T47D (cell line): ENCODE results near the gene TMEM200C.

Experiments used
- DNase-seq, 2 experiments: peaks; one replicate each; pipeline versions ENCODE4 v3.0.0 to v3.0.0-alpha.2; 2011 to 2012; ENCODE audit warnings: low read depth in 1 of 2, low spot score in 1 of 2
- JUND ChIP-seq: IDR thresholded peaks from 2 replicates; pipeline ENCODE4 v1.6.1; 2012; ENCODE audit warnings: low read depth
- in situ Hi-C: cut with HindIII; loops from 2 replicates; pipeline ENCODE4 v1.10.0; 2016; ENCODE audit warnings: low sequenced_read_pairs, low pct_unique_long_range_greater_than_20kb

Gene TMEM200C

DNA sequence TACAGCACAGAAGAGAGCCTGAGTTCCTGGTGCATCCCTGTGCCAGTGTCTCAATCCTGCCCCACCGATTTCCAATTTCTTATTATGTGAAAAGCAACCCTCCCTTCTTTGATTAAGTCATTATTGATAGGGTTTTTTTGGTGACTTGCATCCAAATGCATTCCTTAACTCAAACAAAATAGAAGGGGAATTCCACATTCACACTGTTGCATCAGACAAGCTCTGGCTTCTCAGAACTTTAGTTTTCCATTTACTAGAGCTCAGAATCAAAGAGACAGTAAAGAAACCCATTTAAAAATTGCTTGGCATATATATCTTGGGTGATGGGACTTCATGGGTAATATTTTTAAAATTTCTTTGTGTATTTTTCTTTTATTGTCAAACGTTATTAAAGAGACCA, 13.8 kb upstream of the TMEM200C start:
- no peak for DNase-seq
- in situ Hi-C loops = no loop called here
- no peak for TF ChIP-seq JUND

DNA sequence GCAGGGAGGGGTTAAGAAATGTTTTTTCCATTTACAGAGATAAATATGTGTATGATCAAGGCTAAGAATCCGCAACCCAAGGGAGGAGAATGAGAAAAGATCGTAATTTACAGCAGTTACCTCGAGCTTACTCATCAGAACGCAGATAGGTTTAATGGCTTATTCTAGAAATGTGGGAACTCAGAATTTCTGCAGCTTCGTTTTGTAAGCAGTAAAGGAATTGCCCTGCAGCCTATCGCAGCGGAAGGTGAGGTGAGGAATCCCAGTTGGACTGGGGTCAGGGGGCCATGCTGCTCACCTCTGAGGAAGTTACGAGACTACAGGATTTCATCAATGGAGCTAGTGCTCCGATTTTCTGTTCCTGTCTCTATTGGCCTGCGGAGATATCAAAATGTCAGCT, 8.1 kb upstream of the TMEM200C start:
- TF ChIP-seq JUND = no peak
- in situ Hi-C loops = no loop called here
- no peak for DNase-seq

DNA sequence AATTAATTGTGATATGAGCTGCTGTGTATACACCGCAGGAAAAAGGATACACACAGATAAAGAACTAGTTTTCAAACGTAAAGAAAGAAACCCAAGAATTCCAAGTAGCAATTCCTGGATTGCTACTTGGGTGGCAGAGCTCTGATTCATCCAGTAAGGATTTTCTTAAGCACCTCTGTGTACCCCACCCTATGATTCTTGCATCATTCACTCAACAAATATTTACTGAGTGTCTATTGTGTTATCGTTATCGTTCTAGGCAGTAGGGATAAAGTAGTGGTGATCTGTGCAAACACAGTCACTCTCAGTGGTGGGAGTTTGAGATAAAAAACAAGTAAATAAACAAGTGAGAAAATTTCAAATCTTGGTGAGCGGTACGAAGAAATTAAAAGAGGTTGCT, 4.9 kb upstream of the TMEM200C start:
- no peak for DNase-seq
- TF ChIP-seq JUND = no peak
- in situ Hi-C loops = no loop called here

DNA sequence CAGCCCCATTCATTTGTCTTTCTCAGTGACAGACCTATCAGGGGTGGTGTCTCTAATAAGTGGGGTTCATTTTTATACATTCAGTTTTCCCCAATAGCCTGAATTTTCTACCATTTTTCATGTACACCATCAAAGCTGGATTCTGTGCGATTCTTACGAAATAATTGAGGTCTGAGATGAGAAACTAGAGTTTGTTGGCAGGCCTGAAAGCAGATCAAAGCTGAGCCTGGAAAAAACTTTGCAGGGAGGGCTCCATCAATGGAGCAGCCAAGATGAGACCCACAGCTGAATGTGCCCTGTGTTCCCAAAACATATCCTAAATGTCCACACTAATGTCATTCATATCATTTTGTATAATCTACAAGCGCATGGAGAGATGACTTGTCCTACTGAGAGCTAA, 4.5 kb upstream of the TMEM200C start:
- no peak for TF ChIP-seq JUND
- no peak for DNase-seq
- in situ Hi-C loops = no loop called here

DNA sequence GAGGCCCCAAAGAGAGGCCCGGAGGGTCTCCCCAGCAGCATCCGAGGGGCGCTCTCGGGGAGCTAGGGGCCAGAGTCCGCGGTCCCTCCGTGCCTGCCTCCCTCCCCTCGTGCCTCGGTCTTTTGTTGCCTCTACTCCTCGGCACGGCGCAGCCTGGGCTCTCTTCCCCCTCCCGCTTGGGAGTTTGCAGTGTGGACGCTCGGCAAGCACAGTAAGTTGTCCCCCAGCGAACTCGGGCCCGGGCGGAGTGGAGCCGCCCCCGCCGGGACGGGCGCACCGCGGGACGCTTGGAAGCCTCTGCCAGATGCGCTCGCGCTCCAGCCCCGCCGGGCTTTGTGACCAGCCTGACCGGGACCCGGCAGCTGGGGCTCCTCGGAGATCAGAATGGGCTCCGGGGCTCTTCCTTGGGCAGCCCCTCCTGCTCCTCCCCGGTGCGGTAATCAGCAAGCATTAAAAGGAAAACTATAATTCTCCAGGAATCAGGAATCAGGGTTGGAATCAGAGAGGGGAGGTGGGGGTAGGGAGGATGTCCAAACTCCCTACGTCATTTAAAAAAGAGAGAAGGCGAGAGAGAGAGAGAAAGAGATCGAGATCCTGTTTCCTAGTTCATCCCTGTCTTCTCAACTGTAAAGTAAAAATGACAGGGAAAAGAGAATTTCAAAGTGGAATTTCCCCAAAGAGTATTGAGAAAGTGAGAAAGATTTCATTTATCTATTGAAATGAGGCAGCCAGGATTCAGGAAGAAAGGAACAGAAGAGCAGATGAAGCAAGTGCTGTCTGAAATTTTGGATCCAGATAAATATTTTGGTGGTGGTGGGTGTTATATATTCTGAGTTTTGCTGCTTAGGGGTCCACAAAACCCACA, 786 bp upstream of the TMEM200C start:
- no peak for TF ChIP-seq JUND
- no peak for DNase-seq
- in situ Hi-C loops = no loop called here

- in situ Hi-C loops = no loop called here
- TF ChIP-seq JUND = no peak
- no peak for DNase-seq
Measured at GRCh38 chr18:5894611-5895298, 567 bp downstream of the TMEM200C start.

- no peak for TF ChIP-seq JUND
- DNase-seq = no peak
- in situ Hi-C loops = no loop called here
Measured at GRCh38 chr18:5893956-5894610, 1.2 kb downstream of the TMEM200C start.

GRCh38 chr18:5892823-5893431, 2.4 kb downstream of the TMEM200C start:
- no peak for DNase-seq
- in situ Hi-C loops = no loop called here
- TF ChIP-seq JUND = no peak

DNA sequence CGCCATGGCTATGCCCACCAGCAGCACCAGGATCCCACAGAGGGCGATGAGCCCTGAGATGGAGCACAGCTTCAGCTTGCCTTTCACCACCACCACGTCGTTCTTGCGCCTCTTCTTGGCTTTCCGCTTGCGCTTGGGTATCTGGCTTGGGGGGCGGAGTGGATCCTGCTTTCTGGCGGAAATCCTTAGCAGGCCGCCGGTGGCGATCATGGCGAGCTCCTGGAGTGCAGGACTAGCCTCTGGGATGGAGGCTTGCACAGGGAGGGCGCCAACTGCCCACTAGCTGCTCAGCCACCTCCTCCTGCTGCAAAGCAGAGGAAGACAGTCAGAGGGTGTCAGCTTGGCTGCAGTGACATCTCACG, 3.5 kb downstream of the TMEM200C start:
- in situ Hi-C loops = no loop called here
- no peak for DNase-seq

GRCh38 chr18:5891184-5891853, 4.0 kb downstream of the TMEM200C start:
- no peak for DNase-seq
- no peak for TF ChIP-seq JUND
- in situ Hi-C loops = no loop called here

More for the DNA sequence above, 3.5 kb downstream of the TMEM200C start:
- no peak for TF ChIP-seq JUND

GRCh38 chr18:5890331-5891183, 4.8 kb downstream of the TMEM200C start:
- DNase-seq = no peak
- in situ Hi-C loops = no loop called here
- TF ChIP-seq JUND = no peak
